HepG2 (cell line): ENCODE results near the gene SCIN. TPM values are rescaled to one million over a fixed set of nuclear protein-coding genes. Genes with fewer than 3 reads are reported as not detected.
A peak's percentile ranks its signal among the peaks of the same experiment; 100 is the strongest.

Experiments
- CHCHD3 ChIP-seq: sonication (generic); formaldehyde crosslinking; IDR thresholded peaks from 2 replicates; pipeline ENCODE4 v1.8.0; 2022; ENCODE audit warnings: mild to moderate bottlenecking, missing genetic modification reagents, moderate library complexity
- FOXA3 ChIP-seq: IDR thresholded peaks from 2 replicates; pipeline ENCODE4 v1.6.1; 2016; ENCODE audit warnings: missing genetic modification reagents, missing compliant biosample characterization
- HMG20A ChIP-seq: IDR thresholded peaks from 2 replicates; pipeline ENCODE4 v1.6.1; 2016; ENCODE audit warnings: borderline replicate concordance
- HNF4A ChIP-seq: sonication (generic); formaldehyde crosslinking; IDR thresholded peaks from 2 replicates; pipeline ENCODE4 v1.4.0; 2020; ENCODE audit warnings: missing genetic modification reagents
- SNAPC2 ChIP-seq: sonication (generic); formaldehyde crosslinking; IDR thresholded peaks from 2 replicates; pipeline ENCODE4 v1.8.1; 2022; ENCODE audit warnings: mild to moderate bottlenecking, missing genetic modification reagents
- SOX13 ChIP-seq, 3 experiments: fragments of 450-650 bp in 1 of 3; sonication (generic) in 1 of 3; formaldehyde crosslinking in 1 of 3; IDR thresholded peaks in 2 of 3; conservative IDR thresholded peaks in 1 of 3; 2 replicates each; pipeline versions ENCODE4 v1.5.0 to v1.6.1; 2016 to 2020; ENCODE audit warnings: antibody characterized with exemption in 1 of 3, mild to moderate bottlenecking in 1 of 3, missing compliant biosample characterization in 1 of 3, missing genetic modification reagents in 1 of 3, moderate library complexity in 1 of 3
- TOPORS ChIP-seq: sonication (generic); formaldehyde crosslinking; IDR thresholded peaks from 2 replicates; pipeline ENCODE4 v1.8.0; 2023; ENCODE audit warnings: mild to moderate bottlenecking, missing genetic modification reagents
- ZNF484 ChIP-seq: sonication (generic); formaldehyde crosslinking; IDR thresholded peaks from 2 replicates; pipeline ENCODE4 v1.5.1; 2020; ENCODE audit warnings: mild to moderate bottlenecking, low read depth, missing genetic modification reagents, borderline replicate concordance
- ZNF501 ChIP-seq: sonication (generic); formaldehyde crosslinking; IDR thresholded peaks from 2 replicates; pipeline ENCODE4 v1.5.1; 2020; ENCODE audit warnings: mild to moderate bottlenecking, moderate library complexity, missing genetic modification reagents
- ZNF589 ChIP-seq: sonication (generic); formaldehyde crosslinking; conservative IDR thresholded peaks from 2 replicates; pipeline ENCODE4 v1.8.0; 2022; ENCODE audit warnings: mild to moderate bottlenecking, moderate library complexity, missing genetic modification reagents
- ZNF598 ChIP-seq: sonication (generic); formaldehyde crosslinking; IDR thresholded peaks from 2 replicates; pipeline ENCODE4 v1.5.1; 2020; ENCODE audit warnings: mild to moderate bottlenecking, missing genetic modification reagents, borderline replicate concordance
- polyA plus RNA-seq, 8 experiments: library from polyadenylated mRNA; depleted of rRNA in 3 of 8; stranded (reverse) in 7 of 8; unstranded in 1 of 8; fragments of >200 nt; fragmentation: Illumina TruSeq in 4 of 8; extraction: Trizol in 4 of 8; gene quantifications; 2 replicates each; pipeline versions ENCODE4 v1.2.1 to v1.2.3, GENCODE V29; 2011 to 2016; ENCODE audit warnings: low read depth in 4 of 8, missing spikeins in 1 of 8, mixed read lengths in 1 of 8; ENCODE audit not compliant: insufficient read depth in 1 of 8
- total RNA-seq, 5 experiments: library from RNA; depleted of rRNA; stranded (reverse); fragments of >200 nt; fragmentation: Illumina TruSeq; extraction: Trizol; gene quantifications; 2 replicates each; pipeline ENCODE4 v1.2.3, GENCODE V29; 2016; ENCODE audit warnings: low read depth in 1 of 5
- TF ChIP-seq, protein P1 (sequence below): sonication (generic); formaldehyde crosslinking; IDR thresholded peaks from 2 replicates; pipeline ENCODE4 v1.9.0; 2021; ENCODE audit warnings: mild to moderate bottlenecking, missing genetic modification reagents
- TF ChIP-seq, protein P2 (sequence below): sonication (generic); formaldehyde crosslinking; conservative IDR thresholded peaks from 2 replicates; pipeline ENCODE4 v1.4.0; 2020; ENCODE audit warnings: mild to moderate bottlenecking, missing genetic modification reagents, moderate library complexity
- TF ChIP-seq, protein P3 (sequence below): sonication (generic); formaldehyde crosslinking; IDR thresholded peaks from 2 replicates; pipeline ENCODE4 v1.4.0; 2020; ENCODE audit warnings: mild to moderate bottlenecking, missing genetic modification reagents
- TF ChIP-seq, protein P4 (sequence below): sonication (generic); formaldehyde crosslinking; IDR thresholded peaks from 2 replicates; pipeline ENCODE4 v1.4.0; 2020; ENCODE audit warnings: missing genetic modification reagents

SCIN gene
- total and polyA plus RNA-seq, 2 of the 13 experiments (the other 11 are each of a cell fraction or from before 2014, with no cell fraction given) = not detected

DNA sequence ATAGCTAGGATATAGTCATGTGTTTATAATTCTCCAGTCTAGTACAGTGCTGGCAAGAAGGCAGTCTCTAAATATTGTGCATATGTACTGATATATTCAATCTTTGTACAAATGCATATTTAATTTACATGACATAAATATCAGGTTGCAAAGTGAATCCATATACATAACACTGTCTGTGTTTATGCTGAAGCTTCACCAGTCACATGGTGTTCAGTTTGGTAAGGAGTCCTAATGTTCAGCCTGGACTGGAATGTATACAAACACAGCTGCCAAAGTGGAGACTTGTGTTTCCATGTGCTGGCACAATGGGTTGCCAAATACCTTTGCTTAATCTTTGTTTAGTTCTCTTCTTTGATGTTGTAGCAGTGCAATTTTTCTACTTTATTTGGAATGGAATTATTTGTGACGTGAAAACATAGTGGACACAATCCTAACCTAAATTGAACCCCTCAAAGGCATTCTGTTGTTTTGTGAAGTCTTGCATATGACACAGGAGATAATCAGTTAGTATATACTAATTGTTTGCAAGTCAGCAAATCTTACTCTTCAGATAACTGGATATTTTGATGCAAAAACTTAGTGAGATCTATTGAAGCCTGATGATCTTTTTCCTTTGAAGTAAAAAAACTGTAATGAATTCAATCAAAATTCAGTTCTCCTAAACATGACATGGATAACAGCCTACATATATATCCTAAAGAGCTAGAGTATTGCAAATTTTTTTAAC lies 99.6 kb downstream of the SCIN start (continued):
- TF ChIP-seq, protein P1, sequence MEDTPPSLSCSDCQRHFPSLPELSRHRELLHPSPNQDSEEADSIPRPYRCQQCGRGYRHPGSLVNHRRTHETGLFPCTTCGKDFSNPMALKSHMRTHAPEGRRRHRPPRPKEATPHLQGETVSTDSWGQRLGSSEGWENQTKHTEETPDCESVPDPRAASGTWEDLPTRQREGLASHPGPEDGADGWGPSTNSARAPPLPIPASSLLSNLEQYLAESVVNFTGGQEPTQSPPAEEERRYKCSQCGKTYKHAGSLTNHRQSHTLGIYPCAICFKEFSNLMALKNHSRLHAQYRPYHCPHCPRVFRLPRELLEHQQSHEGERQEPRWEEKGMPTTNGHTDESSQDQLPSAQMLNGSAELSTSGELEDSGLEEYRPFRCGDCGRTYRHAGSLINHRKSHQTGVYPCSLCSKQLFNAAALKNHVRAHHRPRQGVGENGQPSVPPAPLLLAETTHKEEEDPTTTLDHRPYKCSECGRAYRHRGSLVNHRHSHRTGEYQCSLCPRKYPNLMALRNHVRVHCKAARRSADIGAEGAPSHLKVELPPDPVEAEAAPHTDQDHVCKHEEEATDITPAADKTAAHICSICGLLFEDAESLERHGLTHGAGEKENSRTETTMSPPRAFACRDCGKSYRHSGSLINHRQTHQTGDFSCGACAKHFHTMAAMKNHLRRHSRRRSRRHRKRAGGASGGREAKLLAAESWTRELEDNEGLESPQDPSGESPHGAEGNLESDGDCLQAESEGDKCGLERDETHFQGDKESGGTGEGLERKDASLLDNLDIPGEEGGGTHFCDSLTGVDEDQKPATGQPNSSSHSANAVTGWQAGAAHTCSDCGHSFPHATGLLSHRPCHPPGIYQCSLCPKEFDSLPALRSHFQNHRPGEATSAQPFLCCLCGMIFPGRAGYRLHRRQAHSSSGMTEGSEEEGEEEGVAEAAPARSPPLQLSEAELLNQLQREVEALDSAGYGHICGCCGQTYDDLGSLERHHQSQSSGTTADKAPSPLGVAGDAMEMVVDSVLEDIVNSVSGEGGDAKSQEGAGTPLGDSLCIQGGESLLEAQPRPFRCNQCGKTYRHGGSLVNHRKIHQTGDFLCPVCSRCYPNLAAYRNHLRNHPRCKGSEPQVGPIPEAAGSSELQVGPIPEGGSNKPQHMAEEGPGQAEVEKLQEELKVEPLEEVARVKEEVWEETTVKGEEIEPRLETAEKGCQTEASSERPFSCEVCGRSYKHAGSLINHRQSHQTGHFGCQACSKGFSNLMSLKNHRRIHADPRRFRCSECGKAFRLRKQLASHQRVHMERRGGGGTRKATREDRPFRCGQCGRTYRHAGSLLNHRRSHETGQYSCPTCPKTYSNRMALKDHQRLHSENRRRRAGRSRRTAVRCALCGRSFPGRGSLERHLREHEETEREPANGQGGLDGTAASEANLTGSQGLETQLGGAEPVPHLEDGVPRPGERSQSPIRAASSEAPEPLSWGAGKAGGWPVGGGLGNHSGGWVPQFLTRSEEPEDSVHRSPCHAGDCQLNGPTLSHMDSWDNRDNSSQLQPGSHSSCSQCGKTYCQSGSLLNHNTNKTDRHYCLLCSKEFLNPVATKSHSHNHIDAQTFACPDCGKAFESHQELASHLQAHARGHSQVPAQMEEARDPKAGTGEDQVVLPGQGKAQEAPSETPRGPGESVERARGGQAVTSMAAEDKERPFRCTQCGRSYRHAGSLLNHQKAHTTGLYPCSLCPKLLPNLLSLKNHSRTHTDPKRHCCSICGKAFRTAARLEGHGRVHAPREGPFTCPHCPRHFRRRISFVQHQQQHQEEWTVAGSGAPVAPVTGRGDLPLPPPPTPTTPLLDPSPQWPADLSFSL (CRISPR knock-in tag) = 0 out of 2 replicates have a peak, but pooled peaks have one; percentile 32
- TF ChIP-seq, protein P2, sequence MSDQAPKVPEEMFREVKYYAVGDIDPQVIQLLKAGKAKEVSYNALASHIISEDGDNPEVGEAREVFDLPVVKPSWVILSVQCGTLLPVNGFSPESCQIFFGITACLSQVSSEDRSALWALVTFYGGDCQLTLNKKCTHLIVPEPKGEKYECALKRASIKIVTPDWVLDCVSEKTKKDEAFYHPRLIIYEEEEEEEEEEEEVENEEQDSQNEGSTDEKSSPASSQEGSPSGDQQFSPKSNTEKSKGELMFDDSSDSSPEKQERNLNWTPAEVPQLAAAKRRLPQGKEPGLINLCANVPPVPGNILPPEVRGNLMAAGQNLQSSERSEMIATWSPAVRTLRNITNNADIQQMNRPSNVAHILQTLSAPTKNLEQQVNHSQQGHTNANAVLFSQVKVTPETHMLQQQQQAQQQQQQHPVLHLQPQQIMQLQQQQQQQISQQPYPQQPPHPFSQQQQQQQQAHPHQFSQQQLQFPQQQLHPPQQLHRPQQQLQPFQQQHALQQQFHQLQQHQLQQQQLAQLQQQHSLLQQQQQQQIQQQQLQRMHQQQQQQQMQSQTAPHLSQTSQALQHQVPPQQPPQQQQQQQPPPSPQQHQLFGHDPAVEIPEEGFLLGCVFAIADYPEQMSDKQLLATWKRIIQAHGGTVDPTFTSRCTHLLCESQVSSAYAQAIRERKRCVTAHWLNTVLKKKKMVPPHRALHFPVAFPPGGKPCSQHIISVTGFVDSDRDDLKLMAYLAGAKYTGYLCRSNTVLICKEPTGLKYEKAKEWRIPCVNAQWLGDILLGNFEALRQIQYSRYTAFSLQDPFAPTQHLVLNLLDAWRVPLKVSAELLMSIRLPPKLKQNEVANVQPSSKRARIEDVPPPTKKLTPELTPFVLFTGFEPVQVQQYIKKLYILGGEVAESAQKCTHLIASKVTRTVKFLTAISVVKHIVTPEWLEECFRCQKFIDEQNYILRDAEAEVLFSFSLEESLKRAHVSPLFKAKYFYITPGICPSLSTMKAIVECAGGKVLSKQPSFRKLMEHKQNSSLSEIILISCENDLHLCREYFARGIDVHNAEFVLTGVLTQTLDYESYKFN (CRISPR knock-in tag) = peak; percentile 37
- no peak for TF ChIP-seq SNAPC2
- TF ChIP-seq HNF4A (CRISPR knock-in tag) = peak; percentile 36
- no peak for TF ChIP-seq TOPORS (CRISPR knock-in tag)
- TF ChIP-seq CHCHD3 = no peak
- TF ChIP-seq ZNF501 (CRISPR knock-in tag) = no peak
- TF ChIP-seq, protein P3, sequence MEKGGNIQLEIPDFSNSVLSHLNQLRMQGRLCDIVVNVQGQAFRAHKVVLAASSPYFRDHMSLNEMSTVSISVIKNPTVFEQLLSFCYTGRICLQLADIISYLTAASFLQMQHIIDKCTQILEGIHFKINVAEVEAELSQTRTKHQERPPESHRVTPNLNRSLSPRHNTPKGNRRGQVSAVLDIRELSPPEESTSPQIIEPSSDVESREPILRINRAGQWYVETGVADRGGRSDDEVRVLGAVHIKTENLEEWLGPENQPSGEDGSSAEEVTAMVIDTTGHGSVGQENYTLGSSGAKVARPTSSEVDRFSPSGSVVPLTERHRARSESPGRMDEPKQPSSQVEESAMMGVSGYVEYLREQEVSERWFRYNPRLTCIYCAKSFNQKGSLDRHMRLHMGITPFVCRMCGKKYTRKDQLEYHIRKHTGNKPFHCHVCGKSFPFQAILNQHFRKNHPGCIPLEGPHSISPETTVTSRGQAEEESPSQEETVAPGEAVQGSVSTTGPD (CRISPR knock-in tag) = peak; percentile 61; the same call in 1 of the 2 replicates
- TF ChIP-seq ZNF589 (CRISPR knock-in tag) = no peak
- no peak for TF ChIP-seq ZNF598
- TF ChIP-seq, protein P4, sequence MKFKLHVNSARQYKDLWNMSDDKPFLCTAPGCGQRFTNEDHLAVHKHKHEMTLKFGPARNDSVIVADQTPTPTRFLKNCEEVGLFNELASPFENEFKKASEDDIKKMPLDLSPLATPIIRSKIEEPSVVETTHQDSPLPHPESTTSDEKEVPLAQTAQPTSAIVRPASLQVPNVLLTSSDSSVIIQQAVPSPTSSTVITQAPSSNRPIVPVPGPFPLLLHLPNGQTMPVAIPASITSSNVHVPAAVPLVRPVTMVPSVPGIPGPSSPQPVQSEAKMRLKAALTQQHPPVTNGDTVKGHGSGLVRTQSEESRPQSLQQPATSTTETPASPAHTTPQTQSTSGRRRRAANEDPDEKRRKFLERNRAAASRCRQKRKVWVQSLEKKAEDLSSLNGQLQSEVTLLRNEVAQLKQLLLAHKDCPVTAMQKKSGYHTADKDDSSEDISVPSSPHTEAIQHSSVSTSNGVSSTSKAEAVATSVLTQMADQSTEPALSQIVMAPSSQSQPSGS = peak; percentile 35; the same call in 1 of the 2 replicates
- TF ChIP-seq HMG20A (CRISPR knock-in tag) = peak; percentile 74
- no peak for TF ChIP-seq ZNF484 (CRISPR knock-in tag)
- TF ChIP-seq FOXA3 (CRISPR knock-in tag) = peak; percentile 84
- peak; percentile 46; the same call in 1 of the 2 replicates for TF ChIP-seq SOX13 (IDR thresholded peaks at IDR 0.05)
- TF ChIP-seq SOX13 (CRISPR knock-in tag; conservative IDR thresholded peaks at IDR 0.05 in 1 of 2, IDR thresholded peaks at IDR 0.05 in 1 of 2) = peak in 1 of 2 experiments; percentile 99; a peak in 2 of 4 replicates
